Measurements from ENCODE around the gene TTC8. TPM values are rescaled to one million over a fixed set of nuclear protein-coding genes. Genes with fewer than 3 reads are reported as not detected.

The TTC8 gene
- total RNA-seq, 4 donors from 2014 or later = 1.6 to 5.9 (median 2.6) TPM

DNA sequence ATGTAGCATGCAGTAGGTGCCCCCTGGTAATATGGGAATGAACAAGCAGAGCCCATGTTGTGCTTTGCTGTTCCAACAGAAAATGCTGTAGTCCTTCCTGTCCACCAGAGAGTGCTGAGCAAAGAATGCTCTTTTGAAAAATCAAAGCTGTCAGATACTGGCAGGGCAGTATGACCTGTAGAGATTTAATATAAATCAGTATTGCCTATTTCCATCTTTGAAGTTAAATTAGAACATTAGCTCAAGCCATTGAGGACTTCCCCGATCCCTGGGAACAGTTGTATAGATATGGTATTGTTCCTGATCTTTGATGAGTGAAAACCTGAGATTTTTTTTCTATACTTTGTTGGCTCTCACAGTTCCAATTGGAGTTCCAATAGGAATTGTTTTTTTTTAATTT is 13.0 kb downstream of the TTC8 start:
- Histone ChIP-seq H3K27me3 (no peaks in the 10 kb centered on the region), H3K9me3 (no peaks in the 10 kb centered on the region), H3K4me3 (no peak overlapping the region), H3K36me3 (no peaks in the 10 kb centered on the region), H3K4me1 (peaks cover 3 to 7% of the 10 kb centered on the region in 2 donors), H3K27ac (no peak overlapping the region)
- no peak for DNase-seq
- in situ Hi-C loops (cut with MboI; ENCODE audit: low sequenced_read_pairs in 4 of 4) = no loop called here
- intact Hi-C loops (cut with DNase I; ENCODE audit: low total_unique reads) = no loop called here
- no peak for ATAC-seq
- no peak for TF ChIP-seq POLR2A (IDR thresholded peaks at IDR 0.05)
- TF ChIP-seq CTCF (IDR thresholded peaks at IDR 0.05 in 4 of 5, conservative IDR thresholded peaks at IDR 0.05 in 1 of 5) = no peak

DNA sequence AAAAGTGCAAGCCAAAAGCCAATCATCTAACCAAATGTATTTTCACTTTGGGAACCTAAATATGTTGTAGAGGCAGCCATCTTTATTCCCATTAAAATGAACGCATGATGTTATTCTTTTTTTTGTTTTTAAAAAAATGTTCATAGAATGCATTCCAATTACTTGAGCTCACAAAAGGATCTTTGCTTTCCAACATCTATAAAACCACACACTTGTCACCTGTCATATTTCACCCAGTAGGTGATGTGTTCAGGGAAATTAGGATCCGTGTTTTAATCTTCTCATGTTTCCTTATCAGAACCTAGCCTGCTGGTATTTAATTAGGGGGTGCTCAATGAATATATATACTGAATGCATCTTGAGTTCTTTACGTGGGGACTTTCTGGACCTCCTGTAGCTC is 13.6 kb downstream of the TTC8 start:
- no peak for DNase-seq
- no peak overlapping the region for H3K27ac ChIP-seq
- no peaks in the 10 kb centered on the region for H3K36me3 ChIP-seq
- no peaks in the 10 kb centered on the region for H3K9me3 ChIP-seq
- H3K4me3 ChIP-seq = no peak overlapping the region
- in situ Hi-C loops (cut with MboI; ENCODE audit: low sequenced_read_pairs in 4 of 4) = no loop called here
- TF ChIP-seq CTCF (IDR thresholded peaks at IDR 0.05 in 4 of 5, conservative IDR thresholded peaks at IDR 0.05 in 1 of 5) (no peak), POLR2A (IDR thresholded peaks at IDR 0.05) (no peak)
- no peak for ATAC-seq
- intact Hi-C loops (cut with DNase I; ENCODE audit: low total_unique reads) = no loop called here
- no peaks in the 10 kb centered on the region for H3K27me3 ChIP-seq
- H3K4me1 ChIP-seq = peaks cover 3 to 7% of the 10 kb centered on the region in 2 donors

DNA sequence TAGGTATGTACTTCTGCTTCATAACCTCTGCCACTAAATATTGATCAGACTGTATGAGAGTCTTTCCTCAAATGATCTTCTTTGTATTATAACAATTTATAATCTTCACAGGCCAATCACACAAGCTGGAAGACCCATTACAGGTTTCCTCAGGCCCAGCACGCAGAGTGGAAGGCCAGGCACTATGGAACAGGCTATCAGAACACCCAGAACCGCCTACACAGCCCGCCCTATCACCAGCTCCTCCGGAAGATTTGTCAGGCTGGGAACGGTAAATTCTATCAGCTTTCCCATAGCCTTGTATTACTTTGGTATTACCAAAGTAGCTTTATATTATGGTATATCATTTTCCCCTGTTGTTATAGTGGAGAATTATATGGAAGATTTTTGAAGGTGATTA is 16.5 kb downstream of the TTC8 start:
- intact Hi-C loops (cut with DNase I; ENCODE audit: low total_unique reads) (no loop called here), in situ Hi-C loops (cut with MboI; ENCODE audit: low sequenced_read_pairs in 4 of 4) (no loop called here)
- DNase-seq (no peak), ATAC-seq (no peak)
- H3K27ac ChIP-seq = no peak overlapping the region
- H3K36me3 ChIP-seq = no peaks in the 10 kb centered on the region
- TF ChIP-seq POLR2A (IDR thresholded peaks at IDR 0.05) (no peak), CTCF (IDR thresholded peaks at IDR 0.05 in 4 of 5, conservative IDR thresholded peaks at IDR 0.05 in 1 of 5) (no peak)
- no peak overlapping the region for H3K4me3 ChIP-seq
- no peaks in the 10 kb centered on the region for H3K4me1 ChIP-seq
- no peaks in the 10 kb centered on the region for H3K27me3 ChIP-seq
- no peaks in the 10 kb centered on the region for H3K9me3 ChIP-seq

GRCh38 chr14:88841741-88842140 is 17.3 kb downstream of the TTC8 start:
- intact Hi-C loops (cut with DNase I; ENCODE audit: low total_unique reads) = no loop called here
- Histone ChIP-seq H3K9me3 (no peaks in the 10 kb centered on the region), H3K4me3 (no peak overlapping the region), H3K36me3 (no peaks in the 10 kb centered on the region), H3K27ac (no peak overlapping the region), H3K4me1 (no peaks in the 10 kb centered on the region), H3K27me3 (no peaks in the 10 kb centered on the region)
- in situ Hi-C loops (cut with MboI; ENCODE audit: low sequenced_read_pairs in 4 of 4) = no loop called here
- no peak for ATAC-seq
- TF ChIP-seq POLR2A (IDR thresholded peaks at IDR 0.05) (no peak), CTCF (IDR thresholded peaks at IDR 0.05 in 4 of 5, conservative IDR thresholded peaks at IDR 0.05 in 1 of 5) (no peak)
- no peak for DNase-seq

GRCh38 chr14:88842414-88842813 is 18.0 kb downstream of the TTC8 start:
- Histone ChIP-seq H3K4me1 (no peaks in the 10 kb centered on the region), H3K36me3 (no peaks in the 10 kb centered on the region), H3K27me3 (no peaks in the 10 kb centered on the region), H3K4me3 (no peak overlapping the region), H3K9me3 (no peaks in the 10 kb centered on the region), H3K27ac (no peak overlapping the region)
- no peak for ATAC-seq
- DNase-seq = no peak
- in situ Hi-C loops (cut with MboI; ENCODE audit: low sequenced_read_pairs in 4 of 4) = no loop called here
- intact Hi-C loops (cut with DNase I; ENCODE audit: low total_unique reads) = no loop called here
- TF ChIP-seq CTCF (IDR thresholded peaks at IDR 0.05 in 4 of 5, conservative IDR thresholded peaks at IDR 0.05 in 1 of 5) = no peak
- no peak for TF ChIP-seq POLR2A (IDR thresholded peaks at IDR 0.05)

Measured in gastrocnemius medialis (tissue), 4 donors.